Right lobe of liver (tissue), 6 donors: ENCODE measurements around the gene FOLR3. TPM values are rescaled to one million over a fixed set of nuclear protein-coding genes. Genes with fewer than 3 reads are reported as not detected.
"Not testable (repeated sequence)": the region's sequence is repeated elsewhere in the genome, so short reads cannot be mapped to it uniquely, and the experiment has no call there.

Source experiments
- ATAC-seq, 4 donors: fragments of 200-7000 bp; cut with Tn5 transposase; one replicate each; pipeline ENCODE4 v1.9.1; 2020; ENCODE audit warnings: mild to moderate bottlenecking in 4 of 4, moderate library complexity in 4 of 4
- DNase-seq, 3 donors: peaks; one replicate each; pipeline ENCODE4 v3.0.0-alpha.2; 2020
- H3K27ac ChIP-seq, 3 donors: fragments of 200-600 bp; one replicate each; pipeline ENCODE4 v1.8.0; 2022
- H3K27me3 ChIP-seq, 2 donors: fragments of 200-600 bp; one replicate each; pipeline ENCODE4 v1.8.0; 2022
- H3K36me3 ChIP-seq, 4 donors: fragments of 200-600 bp; sonication (generic) in 1 of 4; one replicate each; pipeline versions ENCODE4 v1.5.1 to v1.8.0; 2017 to 2022; ENCODE audit warnings: control low read depth in 1 of 4
- H3K4me1 ChIP-seq, 4 donors: fragments of 200-600 bp; sonication (generic) in 1 of 4; one replicate each; pipeline versions ENCODE4 v1.5.1 to v1.8.0; 2017 to 2022; ENCODE audit warnings: control low read depth in 1 of 4
- H3K4me3 ChIP-seq, 3 donors: fragments of 200-600 bp; one replicate each; pipeline ENCODE4 v1.8.0; 2022
- H3K9me3 ChIP-seq, 4 donors: fragments of 200-600 bp; sonication (generic) in 1 of 4; one replicate each; pipeline versions ENCODE4 v1.5.1 to v1.8.0; 2017 to 2022; ENCODE audit warnings: control low read depth in 1 of 4
- POLR2A ChIP-seq: fragments of 450-650 bp; IDR thresholded peaks from one replicate; pipeline ENCODE4 v1.6.1; 2017; ENCODE audit warnings: antibody characterized with exemption, mild to moderate bottlenecking
- WGBS: methylation state at CpG from one replicate; pipeline ENCODE4 v1.1.6; 2018; ENCODE audit warnings: low coverage, low lambda C conversion rate; ENCODE audit not compliant: insufficient coverage; ENCODE audit errors: missing lambda C conversion rate; 5-methylcytosine and 5-hydroxymethylcytosine counted together
- intact Hi-C, 2 donors: fragments of 100-400 bp; cut with DNase I; formaldehyde crosslinking; loops; one replicate each; pipeline versions ENCODE4 v1.11.2 to v1.14.1; 2022
- total RNA-seq, 6 experiments: library from RNA; depleted of rRNA in 2 of 6; stranded (reverse); fragments of >200 nt in 2 of 6; fragmentation: NEBNext Ultra II Directional in 3 of 6; extraction: Animal tissue kit (Norgen Biotek cat#: 25700) in 3 of 6; gene quantifications; one replicate each; pipeline versions ENCODE4 v1.1.0 to v1.2.4, GENCODE V29; 2016 to 2023
- TF ChIP-seq, protein P1 (sequence below), 4 donors: fragments of 200-600 bp in 3 of 4; fragments of 450-650 bp in 1 of 4; IDR thresholded peaks; one replicate each; pipeline versions ENCODE4 v1.5.1 to v1.8.0; 2016 to 2022; ENCODE audit warnings: antibody characterized with exemption in 4 of 4, mild to moderate bottlenecking in 2 of 4
- donor health status: DM: no; HTN: yes; CAD: no.
- donor health status: DM: no; HTN: no; CAD: no.
- donor health status: DM: no; HTN: no; CAD: no.
- donor health status: DM: no; HTN: yes; CAD: no.
- donor health status: DM: no; HTN: yes; CAD: no.

Gene FOLR3
- total RNA-seq, 6 experiments from 2014 or later: 0.27 to 0.98 (median 0.75) TPM; not detected in 3

- ATAC-seq (no peak), DNase-seq (no peak)
- H3K4me1 ChIP-seq: no peaks in the 10 kb centered on the region
- intact Hi-C loops: no loop called here
- H3K9me3 ChIP-seq: no peaks in the 10 kb centered on the region
- H3K4me3 ChIP-seq: no peak overlapping the region
- no peaks in the 10 kb centered on the region for H3K36me3 ChIP-seq
- H3K27ac ChIP-seq: no peak overlapping the region
- 82% methylated on average over 3 of the region's 3 CpGs for WGBS
- no peaks in the 10 kb centered on the region for H3K27me3 ChIP-seq
- TF ChIP-seq, protein P1, sequence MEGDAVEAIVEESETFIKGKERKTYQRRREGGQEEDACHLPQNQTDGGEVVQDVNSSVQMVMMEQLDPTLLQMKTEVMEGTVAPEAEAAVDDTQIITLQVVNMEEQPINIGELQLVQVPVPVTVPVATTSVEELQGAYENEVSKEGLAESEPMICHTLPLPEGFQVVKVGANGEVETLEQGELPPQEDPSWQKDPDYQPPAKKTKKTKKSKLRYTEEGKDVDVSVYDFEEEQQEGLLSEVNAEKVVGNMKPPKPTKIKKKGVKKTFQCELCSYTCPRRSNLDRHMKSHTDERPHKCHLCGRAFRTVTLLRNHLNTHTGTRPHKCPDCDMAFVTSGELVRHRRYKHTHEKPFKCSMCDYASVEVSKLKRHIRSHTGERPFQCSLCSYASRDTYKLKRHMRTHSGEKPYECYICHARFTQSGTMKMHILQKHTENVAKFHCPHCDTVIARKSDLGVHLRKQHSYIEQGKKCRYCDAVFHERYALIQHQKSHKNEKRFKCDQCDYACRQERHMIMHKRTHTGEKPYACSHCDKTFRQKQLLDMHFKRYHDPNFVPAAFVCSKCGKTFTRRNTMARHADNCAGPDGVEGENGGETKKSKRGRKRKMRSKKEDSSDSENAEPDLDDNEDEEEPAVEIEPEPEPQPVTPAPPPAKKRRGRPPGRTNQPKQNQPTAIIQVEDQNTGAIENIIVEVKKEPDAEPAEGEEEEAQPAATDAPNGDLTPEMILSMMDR (IDR thresholded peaks at IDR 0.05): no peak
- no peak for TF ChIP-seq POLR2A
Observed at GRCh38 chr11:72154816-72155215, 19.3 kb downstream of the FOLR3 start.

- intact Hi-C loops: no loop called here
- ATAC-seq: no peak
- Histone ChIP-seq H3K4me1 (no peaks in the 10 kb centered on the region), H3K27ac (no peak overlapping the region), H3K4me3 (no peak overlapping the region), H3K9me3 (no peaks in the 10 kb centered on the region), H3K27me3 (no peaks in the 10 kb centered on the region), H3K36me3 (no peaks in the 10 kb centered on the region)
- no peak for TF ChIP-seq POLR2A
- TF ChIP-seq, protein P1 (IDR thresholded peaks at IDR 0.05): no peak
- WGBS: 80% methylated on average over 4 of the region's 4 CpGs
- DNase-seq: no peak
Observed at GRCh38 chr11:72155751-72156150, 20.2 kb downstream of the FOLR3 start.

GRCh38 chr11:72157131-72157530 lies 21.6 kb downstream of the FOLR3 start:
- Histone ChIP-seq H3K4me3 (no peak overlapping the region), H3K9me3 (no peaks in the 10 kb centered on the region), H3K27me3 (no peaks in the 10 kb centered on the region), H3K4me1 (no peaks in the 10 kb centered on the region), H3K27ac (no peak overlapping the region), H3K36me3 (no peaks in the 10 kb centered on the region)
- TF ChIP-seq, protein P1 (IDR thresholded peaks at IDR 0.05): no peak
- TF ChIP-seq POLR2A: no peak
- DNase-seq: no peak
- no peak for ATAC-seq
- intact Hi-C loops: no loop called here
- WGBS: 66% methylated on average over 4 of the region's 4 CpGs

DNA sequence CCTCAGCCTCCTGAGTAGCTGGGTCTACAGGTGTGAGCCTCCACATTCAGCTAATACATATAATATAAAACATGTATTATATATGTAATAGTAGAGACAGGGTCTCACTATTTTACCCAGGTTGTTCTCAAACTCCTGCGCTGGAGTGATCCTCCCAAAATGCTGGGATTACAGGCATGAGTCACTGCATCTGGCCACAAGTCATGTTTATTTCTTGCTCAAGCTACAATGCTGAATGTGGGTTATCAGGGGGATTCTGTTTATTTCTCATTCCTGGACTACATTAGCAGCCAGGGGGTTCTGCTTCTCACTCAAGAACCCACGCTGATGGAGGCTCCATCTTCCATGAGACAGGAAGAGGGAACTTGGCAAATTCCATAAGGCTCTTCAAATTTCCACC lies 24.8 kb downstream of the FOLR3 start:
- Histone ChIP-seq H3K36me3 (no peaks in the 10 kb centered on the region), H3K4me3 (no peak overlapping the region), H3K4me1 (no peaks in the 10 kb centered on the region), H3K9me3 (no peaks in the 10 kb centered on the region), H3K27ac (no peak overlapping the region), H3K27me3 (no peaks in the 10 kb centered on the region)
- TF ChIP-seq POLR2A: no peak
- TF ChIP-seq, protein P1 (IDR thresholded peaks at IDR 0.05): no peak
- DNase-seq (no peak), ATAC-seq (no peak)
- 43% methylated on average over 2 of the region's 2 CpGs for WGBS
- intact Hi-C loops: no loop called here

DNA sequence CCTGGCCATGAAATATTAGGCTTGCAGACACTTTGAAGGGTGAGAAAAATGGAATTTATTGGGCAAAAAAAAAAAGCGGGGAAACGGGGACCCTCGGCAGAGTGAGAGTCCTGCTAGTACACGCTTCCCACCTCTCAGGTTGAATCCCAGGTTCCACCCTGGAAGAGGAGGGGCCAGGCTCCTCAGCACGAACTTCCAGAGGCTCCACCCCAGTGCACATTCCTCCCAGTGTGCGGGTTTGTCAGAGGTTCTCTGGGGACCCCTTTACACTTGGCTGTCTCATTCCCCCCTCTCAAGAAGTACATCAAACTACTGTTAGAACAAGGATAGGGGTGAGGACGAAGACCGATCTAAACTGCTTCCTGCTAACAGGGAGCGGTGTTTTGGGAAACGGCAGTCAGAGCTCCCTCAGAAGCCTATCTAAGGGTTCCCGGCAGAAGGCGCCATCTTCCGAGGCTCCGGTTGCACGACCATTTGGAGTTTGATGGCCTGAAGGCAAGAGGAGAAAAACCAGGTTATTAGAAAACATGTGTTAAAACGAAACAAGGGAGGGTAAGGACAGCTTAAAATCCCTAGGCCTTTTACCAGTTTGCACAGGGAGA lies 27.5 kb downstream of the FOLR3 start:
- Histone ChIP-seq H3K27me3 (no peaks in the 10 kb centered on the region), H3K9me3 (no peaks in the 10 kb centered on the region), H3K36me3 (no peaks in the 10 kb centered on the region), H3K27ac (no peak overlapping the region), H3K4me1 (no peaks in the 10 kb centered on the region), H3K4me3 (no peak overlapping the region)
- DNase-seq (no peak), ATAC-seq (no peak)
- intact Hi-C loops: no loop called here
- WGBS: 76% methylated on average over 11 of the region's 16 CpGs
- TF ChIP-seq POLR2A: no peak
- TF ChIP-seq, protein P1 (IDR thresholded peaks at IDR 0.05): no peak

DNA sequence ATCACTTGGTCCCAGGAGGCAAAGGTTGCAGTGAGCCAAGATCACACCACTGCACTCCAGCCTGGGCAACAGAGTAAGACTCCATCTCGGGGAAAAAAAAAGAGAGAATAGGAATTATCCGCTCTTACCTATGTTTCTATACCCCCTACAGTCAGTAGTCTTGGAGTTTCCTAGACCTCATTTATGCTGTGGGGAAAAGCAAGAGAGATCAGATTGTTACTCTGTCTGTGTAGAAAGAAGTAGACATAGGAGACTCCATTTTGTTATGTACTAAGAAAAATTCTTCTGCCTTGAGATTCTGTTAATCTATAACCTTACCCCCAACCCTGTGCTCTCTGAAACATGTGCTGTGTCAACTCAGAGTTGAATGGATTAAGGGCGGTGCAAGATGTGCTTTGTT lies 28.7 kb downstream of the FOLR3 start:
- intact Hi-C loops, H3K27me3 ChIP-seq, H3K27ac ChIP-seq, ATAC-seq, DNase-seq, H3K4me3 ChIP-seq, H3K36me3 ChIP-seq, H3K9me3 ChIP-seq, H3K4me1 ChIP-seq: not testable (repeated sequence)
- 42% methylated on average over 2 of the region's 3 CpGs for WGBS

GRCh38 chr11:72169046-72169555 lies 33.6 kb downstream of the FOLR3 start:
- intact Hi-C loops, DNase-seq, ATAC-seq, H3K27me3 ChIP-seq, H3K4me1 ChIP-seq, H3K4me3 ChIP-seq, H3K9me3 ChIP-seq, H3K36me3 ChIP-seq, H3K27ac ChIP-seq: not testable (repeated sequence)
- 94% methylated on average over 5 of the region's 5 CpGs for WGBS
